Endothelial cell of umbilical vein (primary cell): ENCODE data around the gene ZNF273.

Experiments used
- CTCF ChIP-seq, 2 donors: IDR thresholded peaks; 1 replicate in 1 of 2; 2 replicates in 1 of 2; pipeline ENCODE4 v1.5.1; 2011; ENCODE audit warnings: low read length in 2 of 2, mild to moderate bottlenecking in 2 of 2, moderate library complexity in 2 of 2, control low read depth in 1 of 2, inconsistent platforms in 1 of 2, low read depth in 1 of 2; ENCODE audit not compliant: insufficient read depth in 1 of 2; ENCODE audit errors: extremely low read depth in 1 of 2
- EZH2 ChIP-seq: IDR thresholded peaks from 2 replicates; pipeline ENCODE4 v1.6.1; 2012; ENCODE audit warnings: borderline replicate concordance, low read depth, mild to moderate bottlenecking, moderate library complexity, low read length, inconsistent platforms; ENCODE audit not compliant: severe bottlenecking
- FOS ChIP-seq: IDR thresholded peaks from 2 replicates; pipeline ENCODE4 v1.6.1; 2011; ENCODE audit warnings: mild to moderate bottlenecking, low read length, moderate library complexity, borderline replicate concordance; ENCODE audit not compliant: insufficient read depth
- MAX ChIP-seq: IDR thresholded peaks from 2 replicates; pipeline ENCODE4 v1.6.1; 2011; ENCODE audit not compliant: insufficient read depth, insufficient read length
- POLR2A ChIP-seq: IDR thresholded peaks from 2 replicates; pipeline ENCODE4 v1.6.1; 2012; ENCODE audit warnings: low read depth, mild to moderate bottlenecking, control low read depth, low read length
- POLR2AphosphoS5 ChIP-seq: IDR thresholded peaks from 2 replicates; pipeline ENCODE4 v1.6.1; 2012; ENCODE audit warnings: low read depth, mild to moderate bottlenecking, control low read depth, low read length, moderate library complexity; ENCODE audit not compliant: insufficient read depth

GRCh38 chr7:64886956-64887545 is 16.0 kb upstream of the ZNF273 start:
- TF ChIP-seq FOS, result no peak
- TF ChIP-seq POLR2A, result no peak
- no peak for TF ChIP-seq CTCF (IDR thresholded peaks at IDR 0.05; ENCODE audit: extremely low read depth in 1 of 2, insufficient read depth in 1 of 2, low read depth in 1 of 2, low read length in 2 of 2)
- TF ChIP-seq POLR2AphosphoS5, result no peak
- TF ChIP-seq EZH2, result no peak
- no peak for TF ChIP-seq MAX
